B cell (primary cell): Measurements from ENCODE around the gene RIC8A.
"Not testable (repeated sequence)": the region's sequence is repeated elsewhere in the genome, so short reads cannot be mapped to it uniquely, and the experiment has no call there.

ENCODE experiments used
- CTCF ChIP-seq: fragments of 200-600 bp; IDR thresholded peaks from one replicate; pipeline ENCODE4 v1.8.0; 2022; ENCODE audit warnings: antibody characterized with exemption, mild to moderate bottlenecking
- EZH2 ChIP-seq: IDR thresholded peaks from 2 replicates; pipeline ENCODE4 v1.6.1; 2012; ENCODE audit warnings: borderline replicate concordance, low read depth, mild to moderate bottlenecking, moderate library complexity, low read length; ENCODE audit not compliant: insufficient read depth, poor library complexity, severe bottlenecking

- not testable (repeated sequence) for TF ChIP-seq CTCF, EZH2
Measured at GRCh38 chr11:220641-221215, 13.2 kb downstream of the RIC8A start.
